ENCODE results near the gene ATXN7L3.

ATXN7L3 gene

DNA sequence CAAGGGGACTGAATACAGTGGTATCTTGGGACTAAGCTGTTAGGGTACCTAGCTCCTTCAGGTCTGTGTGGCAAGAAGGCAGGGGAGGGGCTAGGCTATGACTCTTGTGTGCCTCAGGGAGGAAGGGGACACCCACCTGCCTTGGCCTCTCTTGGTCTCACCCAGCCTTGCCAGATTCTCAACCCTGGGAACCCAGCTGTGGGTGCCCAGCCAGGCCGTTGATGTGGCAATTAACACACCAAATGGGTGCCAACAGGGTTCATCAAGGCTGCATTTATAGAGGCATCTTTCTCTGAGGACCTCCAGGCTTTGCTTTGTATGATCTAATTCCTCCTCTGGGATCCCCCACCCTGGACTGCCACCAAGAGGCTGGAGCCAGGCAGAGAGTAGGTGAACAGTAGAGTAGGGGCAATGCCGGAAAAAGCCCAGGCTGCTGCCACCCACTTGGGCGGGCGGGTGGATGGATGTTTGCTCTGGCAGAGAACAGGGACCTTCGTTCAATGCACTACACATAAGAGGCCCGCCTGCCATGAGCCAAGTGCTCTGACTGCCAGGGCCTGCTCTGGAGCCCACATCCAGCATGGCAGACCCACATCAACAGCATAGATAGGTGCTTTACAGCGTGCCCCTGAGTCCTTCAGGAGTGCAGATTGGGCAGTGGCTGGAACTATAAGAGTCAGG is 32.4 kb downstream of the ATXN7L3 start:
- TF ChIP-seq TAF1 (IDR thresholded peaks at IDR 0.05; ENCODE audit: borderline replicate concordance, insufficient read depth, low read length) = 0 out of 2 replicates have a peak, but pooled peaks have one; percentile 20
- no peak; the same call in 1 of the 2 replicates for TF ChIP-seq POLR2AphosphoS5 (IDR thresholded peaks at IDR 0.05; ENCODE audit: low read depth, low read length)

DNA sequence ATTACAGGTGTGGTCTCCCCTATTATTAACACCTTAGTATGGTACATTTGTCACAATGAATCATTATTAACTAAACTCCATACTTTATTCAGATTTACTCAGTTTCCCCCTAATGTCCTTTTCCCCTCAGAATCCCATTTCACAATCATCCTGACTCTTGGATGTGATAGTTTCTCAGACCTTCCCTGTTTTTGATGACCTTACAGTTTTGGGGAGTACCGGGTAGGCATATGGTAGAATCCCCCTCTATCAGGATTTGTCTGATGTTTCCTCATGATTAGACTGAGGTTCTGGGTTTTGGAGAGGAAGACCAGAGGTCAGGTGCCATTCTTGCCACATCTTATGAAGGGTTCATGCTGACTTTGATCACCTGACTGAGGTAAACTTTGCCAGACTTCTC is 35.2 kb downstream of the ATXN7L3 start:
- TF ChIP-seq FOXP2 (optimal IDR thresholded peaks at IDR 0.05; ENCODE audit: borderline replicate concordance, extremely low read depth, extremely low read length, insufficient read depth) (no peak), TAF1 (IDR thresholded peaks at IDR 0.05; ENCODE audit: borderline replicate concordance, insufficient read depth, low read length) (no peak), POLR2AphosphoS5 (IDR thresholded peaks at IDR 0.05; ENCODE audit: low read depth, low read length) (no peak), SIN3A (IDR thresholded peaks at IDR 0.05; ENCODE audit: borderline replicate concordance, insufficient read depth, low read length) (no peak)
- TF ChIP-seq, protein P1, sequence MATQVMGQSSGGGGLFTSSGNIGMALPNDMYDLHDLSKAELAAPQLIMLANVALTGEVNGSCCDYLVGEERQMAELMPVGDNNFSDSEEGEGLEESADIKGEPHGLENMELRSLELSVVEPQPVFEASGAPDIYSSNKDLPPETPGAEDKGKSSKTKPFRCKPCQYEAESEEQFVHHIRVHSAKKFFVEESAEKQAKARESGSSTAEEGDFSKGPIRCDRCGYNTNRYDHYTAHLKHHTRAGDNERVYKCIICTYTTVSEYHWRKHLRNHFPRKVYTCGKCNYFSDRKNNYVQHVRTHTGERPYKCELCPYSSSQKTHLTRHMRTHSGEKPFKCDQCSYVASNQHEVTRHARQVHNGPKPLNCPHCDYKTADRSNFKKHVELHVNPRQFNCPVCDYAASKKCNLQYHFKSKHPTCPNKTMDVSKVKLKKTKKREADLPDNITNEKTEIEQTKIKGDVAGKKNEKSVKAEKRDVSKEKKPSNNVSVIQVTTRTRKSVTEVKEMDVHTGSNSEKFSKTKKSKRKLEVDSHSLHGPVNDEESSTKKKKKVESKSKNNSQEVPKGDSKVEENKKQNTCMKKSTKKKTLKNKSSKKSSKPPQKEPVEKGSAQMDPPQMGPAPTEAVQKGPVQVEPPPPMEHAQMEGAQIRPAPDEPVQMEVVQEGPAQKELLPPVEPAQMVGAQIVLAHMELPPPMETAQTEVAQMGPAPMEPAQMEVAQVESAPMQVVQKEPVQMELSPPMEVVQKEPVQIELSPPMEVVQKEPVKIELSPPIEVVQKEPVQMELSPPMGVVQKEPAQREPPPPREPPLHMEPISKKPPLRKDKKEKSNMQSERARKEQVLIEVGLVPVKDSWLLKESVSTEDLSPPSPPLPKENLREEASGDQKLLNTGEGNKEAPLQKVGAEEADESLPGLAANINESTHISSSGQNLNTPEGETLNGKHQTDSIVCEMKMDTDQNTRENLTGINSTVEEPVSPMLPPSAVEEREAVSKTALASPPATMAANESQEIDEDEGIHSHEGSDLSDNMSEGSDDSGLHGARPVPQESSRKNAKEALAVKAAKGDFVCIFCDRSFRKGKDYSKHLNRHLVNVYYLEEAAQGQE (IDR thresholded peaks at IDR 0.05; ENCODE audit: insufficient read depth in 1 of 2, low read depth in 2 of 2, low read length in 2 of 2) = no peak

DNA sequence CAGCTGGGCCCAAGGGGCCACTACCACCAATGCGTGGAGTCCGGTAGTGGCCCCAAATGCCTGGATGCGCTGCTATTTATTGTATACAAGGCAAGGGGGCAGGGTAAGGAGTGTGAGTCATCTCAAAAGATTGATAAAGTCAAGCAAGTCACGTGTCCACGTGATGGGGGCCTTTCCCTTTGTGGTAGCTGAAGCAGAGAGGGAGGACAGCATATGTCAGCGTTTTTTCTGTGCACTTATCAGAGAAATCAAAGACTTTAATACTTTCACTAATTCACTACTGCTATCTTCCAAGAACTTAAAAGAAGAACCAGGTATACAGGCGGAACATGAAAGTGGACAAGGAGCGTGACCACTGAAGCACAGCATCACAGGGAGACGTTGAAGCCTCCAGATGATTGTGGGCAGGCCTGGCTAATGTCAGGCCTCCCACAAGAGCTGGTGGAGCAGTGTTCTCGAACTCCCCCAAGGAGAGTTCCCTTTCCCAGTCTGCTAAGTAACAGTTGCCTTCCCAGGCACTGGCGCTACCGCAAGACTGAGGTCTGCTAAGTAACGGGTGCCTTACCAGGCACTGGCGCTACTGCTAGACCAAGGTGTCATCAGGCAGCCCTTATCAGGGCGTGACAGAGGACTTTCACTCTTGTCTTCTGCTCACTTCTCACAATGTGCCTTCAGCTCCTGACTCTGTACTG is 40.0 kb downstream of the ATXN7L3 start:
- TF ChIP-seq FOXP2 (optimal IDR thresholded peaks at IDR 0.05; ENCODE audit: borderline replicate concordance, extremely low read depth, extremely low read length, insufficient read depth) = no peak
- TF ChIP-seq TAF1 (IDR thresholded peaks at IDR 0.05; ENCODE audit: borderline replicate concordance, insufficient read depth, low read length) = no peak
- TF ChIP-seq SIN3A (IDR thresholded peaks at IDR 0.05; ENCODE audit: borderline replicate concordance, insufficient read depth, low read length) = no peak
- TF ChIP-seq, protein P1 (IDR thresholded peaks at IDR 0.05; ENCODE audit: insufficient read depth in 1 of 2, low read depth in 2 of 2, low read length in 2 of 2) = no peak
- no peak for TF ChIP-seq POLR2AphosphoS5 (IDR thresholded peaks at IDR 0.05; ENCODE audit: low read depth, low read length)

DNA sequence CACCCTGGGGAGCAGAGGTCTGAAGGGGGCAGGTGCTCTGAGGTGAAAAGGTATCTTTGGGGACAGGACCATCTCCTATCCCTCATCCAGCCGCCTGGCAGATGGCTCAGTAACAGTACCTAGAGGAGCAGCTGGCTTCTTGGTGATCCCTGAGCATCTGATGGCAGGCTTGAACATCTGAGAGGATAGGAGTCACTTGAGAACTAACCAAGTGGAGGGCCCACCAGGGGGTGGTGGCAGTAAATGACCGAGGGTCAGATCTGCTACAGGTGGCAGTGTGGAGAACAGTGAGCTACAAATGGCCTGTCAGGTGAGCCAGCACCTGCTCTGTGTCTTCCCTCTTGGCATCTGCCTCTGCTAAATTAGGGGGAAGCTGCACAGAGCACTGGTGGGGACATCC is 44.2 kb downstream of the ATXN7L3 start:
- TF ChIP-seq SIN3A (IDR thresholded peaks at IDR 0.05; ENCODE audit: borderline replicate concordance, insufficient read depth, low read length) = no peak
- no peak for TF ChIP-seq TAF1 (IDR thresholded peaks at IDR 0.05; ENCODE audit: borderline replicate concordance, insufficient read depth, low read length)
- no peak for TF ChIP-seq POLR2AphosphoS5 (IDR thresholded peaks at IDR 0.05; ENCODE audit: low read depth, low read length)
- TF ChIP-seq, protein P1 (IDR thresholded peaks at IDR 0.05; ENCODE audit: insufficient read depth in 1 of 2, low read depth in 2 of 2, low read length in 2 of 2) = no peak
- TF ChIP-seq FOXP2 (optimal IDR thresholded peaks at IDR 0.05; ENCODE audit: borderline replicate concordance, extremely low read depth, extremely low read length, insufficient read depth) = no peak

DNA sequence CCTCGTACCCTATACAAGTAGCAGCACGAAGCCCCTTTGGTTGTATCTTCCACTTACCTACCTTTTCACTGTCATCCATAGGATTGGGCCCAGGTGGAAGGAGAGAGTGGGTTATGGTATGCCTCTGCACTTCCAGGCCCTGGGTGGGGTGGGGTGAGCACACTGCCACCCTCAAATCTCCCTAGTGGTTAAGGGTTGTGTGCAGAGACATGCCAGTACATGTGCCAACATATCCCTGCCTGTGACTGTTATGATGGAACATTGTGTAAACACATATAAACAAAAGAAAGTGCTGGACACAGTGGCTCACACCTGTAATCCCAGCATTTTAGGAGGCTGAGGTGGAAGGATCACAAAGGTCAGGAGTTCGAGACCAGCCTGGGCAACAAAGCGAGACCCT is 46.8 kb downstream of the ATXN7L3 start:
- TF ChIP-seq FOXP2 (optimal IDR thresholded peaks at IDR 0.05; ENCODE audit: borderline replicate concordance, extremely low read depth, extremely low read length, insufficient read depth) = no peak
- TF ChIP-seq, protein P1 (IDR thresholded peaks at IDR 0.05; ENCODE audit: insufficient read depth in 1 of 2, low read depth in 2 of 2, low read length in 2 of 2) = no peak
- no peak for TF ChIP-seq POLR2AphosphoS5 (IDR thresholded peaks at IDR 0.05; ENCODE audit: low read depth, low read length)
- TF ChIP-seq TAF1 (IDR thresholded peaks at IDR 0.05; ENCODE audit: borderline replicate concordance, insufficient read depth, low read length) = no peak
- no peak for TF ChIP-seq SIN3A (IDR thresholded peaks at IDR 0.05; ENCODE audit: borderline replicate concordance, insufficient read depth, low read length)

Measured in PFSK-1 (cell line).